ENCODE data around the gene ULK2.

The ULK2 gene

GRCh38 chr17:19737305-19738072 is 130.2 kb downstream of the ULK2 start:
- H3K4me1 ChIP-seq (ENCODE audit: control insufficient read depth, insufficient read depth, low read length): no peaks in the 10 kb centered on the region
- no peak overlapping the region for H3K27ac ChIP-seq (ENCODE audit: extremely low read depth, low read depth, low read length)
- POLR2A ChIA-PET: interaction anchor here (0.6 kb wide), 1 partner anchor 14 kb away, joined by 3 read pairs; no protein-coding TSS in a partner anchor
- CTCF ChIA-PET: interaction anchor here (0.9 kb wide), 1 partner anchor 25 kb away, joined by 3 read pairs; no protein-coding TSS in a partner anchor
- no peaks in the 10 kb centered on the region for H3K36me3 ChIP-seq (ENCODE audit: control insufficient read depth in 2 of 2, insufficient read depth in 1 of 2, low read length in 2 of 2)
- no peak overlapping the region for H3K4me3 ChIP-seq (ENCODE audit: low read depth, low read length)
- H3K9me3 ChIP-seq (ENCODE audit: control insufficient read depth, insufficient read depth, low read depth, low read length): no peaks in the 10 kb centered on the region
- TF ChIP-seq, protein P1, sequence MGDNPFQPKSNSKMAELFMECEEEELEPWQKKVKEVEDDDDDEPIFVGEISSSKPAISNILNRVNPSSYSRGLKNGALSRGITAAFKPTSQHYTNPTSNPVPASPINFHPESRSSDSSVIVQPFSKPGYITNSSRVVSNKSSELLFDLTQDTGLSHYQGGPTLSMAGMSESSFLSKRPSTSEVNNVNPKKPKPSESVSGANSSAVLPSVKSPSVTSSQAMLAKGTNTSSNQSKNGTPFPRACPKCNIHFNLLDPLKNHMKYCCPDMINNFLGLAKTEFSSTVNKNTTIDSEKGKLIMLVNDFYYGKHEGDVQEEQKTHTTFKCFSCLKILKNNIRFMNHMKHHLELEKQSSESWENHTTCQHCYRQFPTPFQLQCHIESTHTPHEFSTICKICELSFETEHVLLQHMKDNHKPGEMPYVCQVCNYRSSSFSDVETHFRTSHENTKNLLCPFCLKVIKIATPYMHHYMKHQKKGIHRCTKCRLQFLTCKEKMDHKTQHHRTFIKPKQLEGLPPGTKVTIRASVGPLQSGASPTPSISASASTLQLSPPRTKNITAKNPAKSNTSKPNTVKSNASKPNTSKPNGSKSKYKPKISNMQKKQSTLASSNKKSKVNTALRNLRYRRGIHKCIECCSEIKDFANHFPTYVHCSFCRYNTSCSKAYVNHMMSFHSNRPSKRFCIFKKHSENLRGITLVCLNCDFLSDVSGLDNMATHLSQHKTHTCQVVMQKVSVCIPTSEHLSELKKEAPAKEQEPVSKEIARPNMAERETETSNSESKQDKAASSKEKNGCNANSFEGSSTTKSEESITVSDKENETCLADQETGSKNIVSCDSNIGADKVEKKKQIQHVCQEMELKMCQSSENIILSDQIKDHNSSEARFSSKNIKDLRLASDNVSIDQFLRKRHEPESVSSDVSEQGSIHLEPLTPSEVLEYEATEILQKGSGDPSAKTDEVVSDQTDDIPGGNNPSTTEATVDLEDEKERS (tag by site-specific recombination; IDR thresholded peaks at IDR 0.05): no peak
- no peak for TF ChIP-seq ZNF112 (tag by site-specific recombination; IDR thresholded peaks at IDR 0.05)

DNA sequence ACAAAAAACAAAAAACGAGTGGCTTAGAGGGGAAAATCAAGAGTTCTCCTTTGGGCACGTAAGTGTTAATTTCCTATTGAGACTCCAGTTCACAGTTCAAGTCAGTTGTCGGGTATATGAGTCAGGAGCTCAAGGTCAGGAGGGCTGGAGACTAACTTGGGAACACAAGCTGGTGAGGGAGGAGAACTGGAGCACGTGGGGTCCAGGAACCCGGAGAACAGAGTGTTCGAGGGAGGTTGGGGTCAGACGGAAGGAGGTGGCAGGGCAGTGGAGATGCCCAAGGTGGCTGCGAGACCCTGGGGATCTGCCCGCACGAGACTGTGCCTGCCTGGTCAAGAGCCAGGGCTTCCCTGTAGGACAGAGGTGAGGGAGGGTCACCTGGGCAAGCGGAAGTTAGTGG is 131.7 kb downstream of the ULK2 start:
- H3K4me1 ChIP-seq (ENCODE audit: control insufficient read depth, insufficient read depth, low read length): no peaks in the 10 kb centered on the region
- no peaks in the 10 kb centered on the region for H3K9me3 ChIP-seq (ENCODE audit: control insufficient read depth, insufficient read depth, low read depth, low read length)
- no peak for TF ChIP-seq GLIS1 (tag by site-specific recombination; IDR thresholded peaks at IDR 0.05)
- no peak for TF ChIP-seq ZNF544 (tag by site-specific recombination; IDR thresholded peaks at IDR 0.05)
- TF ChIP-seq IKZF3 (tag by site-specific recombination; IDR thresholded peaks at IDR 0.05): no peak
- no peak for TF ChIP-seq ZEB2 (tag by site-specific recombination; IDR thresholded peaks at IDR 0.05)
- TF ChIP-seq ZNF664 (tag by site-specific recombination; IDR thresholded peaks at IDR 0.05): no peak
- no peak for TF ChIP-seq ZXDB (tag by site-specific recombination; IDR thresholded peaks at IDR 0.05)
- TF ChIP-seq ZNF114 (tag by site-specific recombination; IDR thresholded peaks at IDR 0.05): no peak
- no peak for TF ChIP-seq ZNF707 (tag by site-specific recombination; IDR thresholded peaks at IDR 0.05)
- TF ChIP-seq BCL11A (tag by site-specific recombination; IDR thresholded peaks at IDR 0.05; ENCODE audit: low read depth): no peak
- TF ChIP-seq, protein P2, sequence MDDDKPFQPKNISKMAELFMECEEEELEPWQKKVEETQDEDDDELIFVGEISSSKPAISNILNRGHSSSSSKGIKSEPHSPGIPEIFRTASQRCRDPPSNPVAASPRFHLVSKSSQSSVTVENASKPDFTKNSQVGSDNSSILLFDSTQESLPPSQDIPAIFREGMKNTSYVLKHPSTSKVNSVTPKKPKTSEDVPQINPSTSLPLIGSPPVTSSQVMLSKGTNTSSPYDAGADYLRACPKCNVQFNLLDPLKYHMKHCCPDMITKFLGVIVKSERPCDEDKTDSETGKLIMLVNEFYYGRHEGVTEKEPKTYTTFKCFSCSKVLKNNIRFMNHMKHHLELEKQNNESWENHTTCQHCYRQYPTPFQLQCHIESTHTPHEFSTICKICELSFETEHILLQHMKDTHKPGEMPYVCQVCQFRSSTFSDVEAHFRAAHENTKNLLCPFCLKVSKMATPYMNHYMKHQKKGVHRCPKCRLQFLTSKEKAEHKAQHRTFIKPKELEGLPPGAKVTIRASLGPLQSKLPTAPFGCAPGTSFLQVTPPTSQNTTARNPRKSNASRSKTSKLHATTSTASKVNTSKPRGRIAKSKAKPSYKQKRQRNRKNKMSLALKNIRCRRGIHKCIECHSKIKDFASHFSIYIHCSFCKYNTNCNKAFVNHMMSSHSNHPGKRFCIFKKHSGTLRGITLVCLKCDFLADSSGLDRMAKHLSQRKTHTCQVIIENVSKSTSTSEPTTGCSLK (tag by site-specific recombination; IDR thresholded peaks at IDR 0.05): no peak
- TF ChIP-seq ZFHX2 (tag by site-specific recombination; conservative IDR thresholded peaks at IDR 0.05): no peak
- TF ChIP-seq ZNF214 (tag by site-specific recombination; IDR thresholded peaks at IDR 0.05; ENCODE audit: borderline replicate concordance): no peak
- no peak for TF ChIP-seq EGR2 (tag by site-specific recombination; IDR thresholded peaks at IDR 0.05; ENCODE audit: low read depth)
- no peak for TF ChIP-seq INSM2 (tag by site-specific recombination; IDR thresholded peaks at IDR 0.05)
- TF ChIP-seq PRDM6 (tag by site-specific recombination; IDR thresholded peaks at IDR 0.05): no peak
- no peak for TF ChIP-seq ZNF132 (tag by site-specific recombination; IDR thresholded peaks at IDR 0.05; ENCODE audit: borderline replicate concordance)
- TF ChIP-seq ZNF292 (tag by site-specific recombination; IDR thresholded peaks at IDR 0.05; ENCODE audit: borderline replicate concordance, low read depth): no peak
- no peak for TF ChIP-seq MEIS1 (CRISPR knock-in tag; IDR thresholded peaks at IDR 0.05; ENCODE audit: borderline replicate concordance)
- TF ChIP-seq ZFP41 (tag by site-specific recombination; IDR thresholded peaks at IDR 0.05; ENCODE audit: borderline replicate concordance): no peak
- POLR2A ChIA-PET: no interaction called here
- CTCF ChIA-PET: interaction anchor here (0.7 to 2.8 kb wide), 3 partner anchors 9 to 80 kb away, joined by 3 to 15 read pairs (median 6); no protein-coding TSS in a partner anchor
- H3K36me3 ChIP-seq (ENCODE audit: control insufficient read depth in 2 of 2, insufficient read depth in 1 of 2, low read length in 2 of 2): no peaks in the 10 kb centered on the region
- no peak overlapping the region for H3K27ac ChIP-seq (ENCODE audit: extremely low read depth, low read depth, low read length)
- no peak overlapping the region for H3K4me3 ChIP-seq (ENCODE audit: low read depth, low read length)
